ENCODE data around the gene ZNF362. TPM values are rescaled to one million over a fixed set of nuclear protein-coding genes. Genes with fewer than 3 reads are reported as not detected.

The ZNF362 gene
- total RNA-seq, 1 experiment from 2014 or later: 11.1 TPM

DNA sequence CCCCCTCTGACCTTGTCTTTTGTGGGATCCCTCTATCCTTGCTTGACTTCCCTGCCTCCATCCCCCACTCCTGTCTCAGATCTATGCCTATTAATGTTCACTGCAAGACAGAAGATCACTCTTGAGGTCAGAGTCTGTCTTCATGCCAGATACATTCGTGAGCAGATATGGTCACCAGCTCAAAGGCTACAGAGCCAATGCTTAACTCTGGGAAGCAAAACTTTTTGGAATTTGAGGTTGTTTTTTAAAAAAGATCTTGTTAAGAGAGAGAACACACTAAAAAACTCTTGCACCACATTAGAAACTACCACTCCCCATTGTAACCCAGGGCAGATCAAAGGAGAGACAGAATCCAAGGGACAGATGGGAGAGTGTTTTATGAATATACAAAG is 81.8 kb downstream of the ZNF362 start:
- peaks cover 99% of the 10 kb centered on the region for H3K79me2 ChIP-seq (ENCODE audit: insufficient read depth, low read length)
- BruUV-seq (replicated peaks): no TSS peak
- intact Hi-C loops (cut with micrococcal nuclease): no loop called here
- peaks cover 11% of the 10 kb centered on the region; the same call in 1 of the 2 replicates for H4K20me1 ChIP-seq (ENCODE audit: insufficient read depth)
- ChIA-PET POLR2A (interaction anchor here (0.5 kb wide), 1 partner anchor 76 kb away, joined by 3 read pairs; no protein-coding TSS in a partner anchor), CTCF (interaction anchor here (1.4 kb wide), 1 partner anchor 42 kb away, joined by 5 read pairs; no protein-coding TSS in a partner anchor), RAD21 (ENCODE audit: low non-redundant PET in 1 of 2, low total read pairs in 2 of 2, uncharacterized antibody in 2 of 2, unreplicated experiment in 2 of 2) (interaction anchor here in 1 of 2 experiments (0.5 kb wide), 1 partner anchor 89 kb away, joined by 3 read pairs; no protein-coding TSS in a partner anchor)
- peaks cover 46 to 54% of the 10 kb centered on the region in 2 experiments for H3K36me3 ChIP-seq (ENCODE audit: control insufficient read depth in 1 of 2, insufficient read depth in 2 of 2, low read length in 2 of 2)
- H3K9ac ChIP-seq (ENCODE audit: low read length): no peak overlapping the region
- no peak overlapping the region for H3K4me3 ChIP-seq (replicated peaks in 1 of 2; ENCODE audit: low read depth in 1 of 2, low read length in 2 of 2)
- TF ChIP-seq EGR1 (IDR thresholded peaks at IDR 0.05; ENCODE audit: low read depth): no peak
- no peak for TF ChIP-seq EZH2phosphoT487 (IDR thresholded peaks at IDR 0.05; ENCODE audit: borderline replicate concordance)
- no peak for TF ChIP-seq CEBPB (IDR thresholded peaks at IDR 0.05; ENCODE audit: low read depth)
- TF ChIP-seq, protein P1, sequence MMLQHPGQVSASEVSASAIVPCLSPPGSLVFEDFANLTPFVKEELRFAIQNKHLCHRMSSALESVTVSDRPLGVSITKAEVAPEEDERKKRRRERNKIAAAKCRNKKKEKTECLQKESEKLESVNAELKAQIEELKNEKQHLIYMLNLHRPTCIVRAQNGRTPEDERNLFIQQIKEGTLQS (IDR thresholded peaks at IDR 0.05): no peak
- TF ChIP-seq FOSL1 (IDR thresholded peaks at IDR 0.05; ENCODE audit: low read depth): no peak
- no peak for TF ChIP-seq ZNF274 (IDR thresholded peaks at IDR 0.05; ENCODE audit: low read depth, low read length)
- no peak for TF ChIP-seq CBX3 (IDR thresholded peaks at IDR 0.05; ENCODE audit: low read depth)
- TF ChIP-seq SIN3A (IDR thresholded peaks at IDR 0.05; ENCODE audit: low read depth): no peak
- TF ChIP-seq ELF1 (IDR thresholded peaks at IDR 0.05; ENCODE audit: borderline replicate concordance, low read depth): no peak
- TF ChIP-seq MAX (IDR thresholded peaks at IDR 0.05): no peak
- no peak for TF ChIP-seq JUND (IDR thresholded peaks at IDR 0.05)
- TF ChIP-seq, protein P2, sequence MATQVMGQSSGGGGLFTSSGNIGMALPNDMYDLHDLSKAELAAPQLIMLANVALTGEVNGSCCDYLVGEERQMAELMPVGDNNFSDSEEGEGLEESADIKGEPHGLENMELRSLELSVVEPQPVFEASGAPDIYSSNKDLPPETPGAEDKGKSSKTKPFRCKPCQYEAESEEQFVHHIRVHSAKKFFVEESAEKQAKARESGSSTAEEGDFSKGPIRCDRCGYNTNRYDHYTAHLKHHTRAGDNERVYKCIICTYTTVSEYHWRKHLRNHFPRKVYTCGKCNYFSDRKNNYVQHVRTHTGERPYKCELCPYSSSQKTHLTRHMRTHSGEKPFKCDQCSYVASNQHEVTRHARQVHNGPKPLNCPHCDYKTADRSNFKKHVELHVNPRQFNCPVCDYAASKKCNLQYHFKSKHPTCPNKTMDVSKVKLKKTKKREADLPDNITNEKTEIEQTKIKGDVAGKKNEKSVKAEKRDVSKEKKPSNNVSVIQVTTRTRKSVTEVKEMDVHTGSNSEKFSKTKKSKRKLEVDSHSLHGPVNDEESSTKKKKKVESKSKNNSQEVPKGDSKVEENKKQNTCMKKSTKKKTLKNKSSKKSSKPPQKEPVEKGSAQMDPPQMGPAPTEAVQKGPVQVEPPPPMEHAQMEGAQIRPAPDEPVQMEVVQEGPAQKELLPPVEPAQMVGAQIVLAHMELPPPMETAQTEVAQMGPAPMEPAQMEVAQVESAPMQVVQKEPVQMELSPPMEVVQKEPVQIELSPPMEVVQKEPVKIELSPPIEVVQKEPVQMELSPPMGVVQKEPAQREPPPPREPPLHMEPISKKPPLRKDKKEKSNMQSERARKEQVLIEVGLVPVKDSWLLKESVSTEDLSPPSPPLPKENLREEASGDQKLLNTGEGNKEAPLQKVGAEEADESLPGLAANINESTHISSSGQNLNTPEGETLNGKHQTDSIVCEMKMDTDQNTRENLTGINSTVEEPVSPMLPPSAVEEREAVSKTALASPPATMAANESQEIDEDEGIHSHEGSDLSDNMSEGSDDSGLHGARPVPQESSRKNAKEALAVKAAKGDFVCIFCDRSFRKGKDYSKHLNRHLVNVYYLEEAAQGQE (IDR thresholded peaks at IDR 0.05; ENCODE audit: low read depth): no peak
- TF ChIP-seq POLR2AphosphoS5 (IDR thresholded peaks at IDR 0.05; ENCODE audit: low read depth, low read length): no peak
- no peak for TF ChIP-seq YY1 (IDR thresholded peaks at IDR 0.05; ENCODE audit: extremely low read depth, insufficient replicate concordance, low read depth, low read length)
- TF ChIP-seq EZH2 (IDR thresholded peaks at IDR 0.05): no peak
- no peak for TF ChIP-seq SP1 (IDR thresholded peaks at IDR 0.05; ENCODE audit: low read depth)
- no peak for TF ChIP-seq SRF (IDR thresholded peaks at IDR 0.05; ENCODE audit: low read depth)
- TF ChIP-seq POLR2A (IDR thresholded peaks at IDR 0.05; ENCODE audit: borderline replicate concordance, extremely low read depth, insufficient read depth, insufficient read length): no peak
- TF ChIP-seq RAD21 (IDR thresholded peaks at IDR 0.05; ENCODE audit: low read depth): no peak
- TF ChIP-seq, protein P3, sequence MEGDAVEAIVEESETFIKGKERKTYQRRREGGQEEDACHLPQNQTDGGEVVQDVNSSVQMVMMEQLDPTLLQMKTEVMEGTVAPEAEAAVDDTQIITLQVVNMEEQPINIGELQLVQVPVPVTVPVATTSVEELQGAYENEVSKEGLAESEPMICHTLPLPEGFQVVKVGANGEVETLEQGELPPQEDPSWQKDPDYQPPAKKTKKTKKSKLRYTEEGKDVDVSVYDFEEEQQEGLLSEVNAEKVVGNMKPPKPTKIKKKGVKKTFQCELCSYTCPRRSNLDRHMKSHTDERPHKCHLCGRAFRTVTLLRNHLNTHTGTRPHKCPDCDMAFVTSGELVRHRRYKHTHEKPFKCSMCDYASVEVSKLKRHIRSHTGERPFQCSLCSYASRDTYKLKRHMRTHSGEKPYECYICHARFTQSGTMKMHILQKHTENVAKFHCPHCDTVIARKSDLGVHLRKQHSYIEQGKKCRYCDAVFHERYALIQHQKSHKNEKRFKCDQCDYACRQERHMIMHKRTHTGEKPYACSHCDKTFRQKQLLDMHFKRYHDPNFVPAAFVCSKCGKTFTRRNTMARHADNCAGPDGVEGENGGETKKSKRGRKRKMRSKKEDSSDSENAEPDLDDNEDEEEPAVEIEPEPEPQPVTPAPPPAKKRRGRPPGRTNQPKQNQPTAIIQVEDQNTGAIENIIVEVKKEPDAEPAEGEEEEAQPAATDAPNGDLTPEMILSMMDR (IDR thresholded peaks at IDR 0.05 in 2 of 3, conservative IDR thresholded peaks at IDR 0.05 in 1 of 3; ENCODE audit: borderline replicate concordance in 1 of 3, insufficient read depth in 1 of 3, low read depth in 2 of 3, low read length in 2 of 3): no peak
- no peaks in the 10 kb centered on the region for H3K27me3 ChIP-seq (ENCODE audit: insufficient read depth, low read length)
- no peak for DNase-seq (ENCODE audit: low read depth, low spot score)
- H3K4me1 ChIP-seq (ENCODE audit: control insufficient read depth in 1 of 2, insufficient read depth in 2 of 2, low read length in 2 of 2): peaks cover 0 to 35% of the 10 kb centered on the region in 2 experiments; a peak in 3 of 4 replicates
- H3K9me3 ChIP-seq (ENCODE audit: control insufficient read depth in 1 of 2, insufficient read depth in 1 of 2, low read depth in 1 of 2, low read length in 2 of 2): no peaks in the 10 kb centered on the region
- no peaks in the 10 kb centered on the region for H3K9me2 ChIP-seq (ENCODE audit: insufficient read depth)
- no peak for ATAC-seq
- H3K4me2 ChIP-seq (ENCODE audit: low read length): no peak overlapping the region
- H2AFZ ChIP-seq (ENCODE audit: low read depth, low read length, poor library complexity, severe bottlenecking): no peak overlapping the region
- H3K27ac ChIP-seq (ENCODE audit: low read depth, low read length): 0 out of 2 replicates have a peak overlapping the region, but pooled peaks have one; percentile 1

All from HCT116 (cell line).